Raji (cell line): ENCODE measurements around the gene GRN.

Experiments
- POLR2A ChIP-seq: IDR thresholded peaks from 2 replicates; pipeline ENCODE4 v1.6.1; 2011; ENCODE audit warnings: low read depth, low read length, control low read depth; ENCODE audit not compliant: insufficient read depth

GRN gene

DNA sequence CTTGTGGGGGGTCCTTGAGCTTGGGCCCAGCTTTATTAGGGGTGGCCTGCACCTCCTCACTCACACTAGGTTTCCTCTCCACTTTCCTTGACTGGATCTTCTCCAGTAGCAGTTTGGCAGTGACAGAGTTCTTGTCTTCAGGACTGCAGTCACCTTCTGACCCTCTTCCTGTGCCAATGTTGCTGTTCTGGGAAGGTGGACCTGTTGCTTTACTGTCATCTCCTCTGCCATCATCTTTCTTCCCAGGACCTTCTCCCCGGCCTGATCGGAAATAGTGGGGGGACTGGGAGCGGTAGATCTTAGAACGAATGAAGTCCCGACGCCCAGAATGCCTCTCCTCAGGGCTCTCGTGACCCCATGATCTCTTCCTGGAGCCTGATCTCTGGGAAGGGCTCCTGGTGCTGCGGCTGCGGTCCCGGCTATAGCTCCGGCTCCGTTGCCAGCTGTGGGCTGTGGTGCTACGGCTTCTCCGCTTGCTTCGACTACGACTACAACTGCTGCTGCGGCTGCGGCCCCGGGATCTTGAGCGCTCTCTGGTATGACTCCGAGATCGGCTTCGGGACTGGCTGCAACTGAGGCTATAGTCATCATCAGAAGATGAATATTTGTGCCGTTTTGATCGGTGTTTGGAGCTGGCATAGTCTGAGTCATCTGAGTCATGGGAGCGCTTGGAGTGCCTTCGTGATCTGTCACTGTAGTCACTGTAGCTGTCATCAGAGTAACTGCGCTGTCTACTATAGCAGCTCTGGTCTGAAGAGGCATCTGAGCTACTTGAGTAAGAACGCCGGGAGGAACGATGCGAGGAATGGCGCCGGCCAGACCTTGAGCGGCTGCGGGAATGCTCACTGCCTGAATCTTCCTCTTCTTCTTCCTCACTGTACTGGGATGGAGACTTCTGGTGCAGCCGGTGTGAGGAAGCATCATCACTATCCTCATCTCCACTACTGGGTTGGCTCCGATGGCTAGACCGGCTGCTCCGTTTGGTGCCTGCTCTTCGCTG, 53.9 kb downstream of the GRN start:
- TF ChIP-seq POLR2A: no peak

DNA sequence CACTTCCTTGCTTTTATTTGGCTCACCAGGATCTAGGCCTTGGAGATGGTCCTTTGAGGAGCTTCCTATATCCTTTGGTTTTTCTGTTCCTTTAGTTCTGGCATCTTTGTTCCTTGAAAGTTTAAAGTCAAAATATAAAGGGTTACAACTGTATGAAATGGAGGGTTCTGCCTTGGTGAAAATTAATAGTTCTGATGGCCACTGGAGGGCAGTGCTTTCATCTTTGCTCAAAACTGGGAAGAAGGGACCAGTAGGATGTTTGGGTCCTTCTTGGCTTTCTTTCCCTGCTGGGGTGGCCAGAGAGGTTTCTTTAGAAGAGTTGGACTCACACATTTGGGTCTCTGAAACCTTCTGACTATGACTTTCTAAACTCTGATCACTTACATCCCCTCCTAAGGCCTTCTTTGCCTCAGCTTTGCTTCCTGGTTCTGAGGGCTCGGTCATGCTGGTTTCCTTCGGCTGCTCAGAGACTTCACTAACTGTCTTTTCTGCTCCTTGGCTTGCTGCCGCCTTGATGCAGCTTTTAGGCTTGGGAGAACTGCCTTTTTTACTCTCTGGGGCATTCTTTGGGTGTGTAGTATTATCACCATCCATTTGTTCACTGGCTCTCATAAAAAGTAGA, 55.2 kb downstream of the GRN start:
- no peak for TF ChIP-seq POLR2A
